Esophagus (tissue), 2 donors: ENCODE data around the gene PSEN2. TPM values are rescaled to one million over a fixed set of nuclear protein-coding genes. Genes with fewer than 3 reads are reported as not detected.

Source experiments
- H3K27ac ChIP-seq, 2 donors: one replicate each; pipeline ENCODE4 v1.5.1; 2013; ENCODE audit warnings: low read depth in 2 of 2, mild to moderate bottlenecking in 2 of 2, inconsistent platforms in 1 of 2, low read length in 1 of 2, moderate library complexity in 1 of 2
- H3K27me3 ChIP-seq, 2 donors: one replicate each; pipeline ENCODE4 v1.6.1; 2013; ENCODE audit warnings: low read length in 2 of 2, control low read depth in 1 of 2, mild to moderate bottlenecking in 1 of 2; ENCODE audit not compliant: insufficient read depth in 2 of 2, control insufficient read depth in 1 of 2
- H3K36me3 ChIP-seq, 2 donors: one replicate each; pipeline ENCODE4 v1.6.1; 2013; ENCODE audit warnings: low read length in 1 of 2; ENCODE audit not compliant: control insufficient read depth in 2 of 2, insufficient read depth in 2 of 2
- H3K4me1 ChIP-seq, 2 donors: one replicate each; pipeline ENCODE4 v1.6.1; 2013; ENCODE audit warnings: low read length in 1 of 2; ENCODE audit not compliant: control insufficient read depth in 2 of 2, insufficient read depth in 2 of 2
- H3K4me3 ChIP-seq, 2 donors: one replicate each; pipeline ENCODE4 v1.5.1; 2013; ENCODE audit warnings: low read length in 2 of 2, mild to moderate bottlenecking in 2 of 2, low read depth in 1 of 2, moderate library complexity in 1 of 2
- H3K9me3 ChIP-seq, 2 donors: one replicate each; pipeline ENCODE4 v1.6.1; 2013; ENCODE audit warnings: mild to moderate bottlenecking in 2 of 2, low read depth in 1 of 2, low read length in 1 of 2, moderate library complexity in 1 of 2; ENCODE audit not compliant: control insufficient read depth in 2 of 2, insufficient read depth in 1 of 2
- WGBS, 2 donors: extraction: QIAGEN DNeasy Blood & Tissue Kit; methylation state at CpG; one replicate each; pipeline ENCODE4 v1.1.7; 2013; 5-methylcytosine and 5-hydroxymethylcytosine counted together
- polyA plus RNA-seq, 2 donors: library from polyadenylated mRNA; stranded (reverse); fragments of 200-250 nt; gene quantifications; one replicate each; pipeline ENCODE4 v1.2.3, GENCODE V29; 2013
- donor health status: healthy with polysubstance abuse.
- donor health status: Bipolar disorder and iron deficiency.

The PSEN2 gene
- polyA plus RNA-seq, 2 donors: 8.8 to 12.0 TPM

DNA sequence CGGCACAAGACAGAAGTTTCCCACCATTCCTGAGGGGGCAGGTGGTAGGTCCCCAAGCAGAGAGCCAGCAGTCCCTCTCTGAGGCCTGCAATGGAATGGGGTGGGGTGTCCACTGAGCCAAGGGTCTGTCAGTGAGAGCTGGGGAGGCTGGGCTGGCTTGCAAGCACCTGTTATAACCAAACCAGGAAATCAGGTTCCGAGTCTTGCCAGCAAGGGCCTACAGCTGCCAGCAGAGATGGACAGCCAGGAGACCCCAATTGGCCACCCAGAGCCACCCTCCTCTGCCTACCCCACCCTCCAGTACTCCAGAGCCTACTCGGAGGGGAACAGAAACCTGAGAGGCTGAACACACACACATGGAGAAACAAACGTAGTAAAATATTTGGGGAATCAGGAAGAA lies 32.2 kb downstream of the PSEN2 start:
- peaks cover 0 to 7% of the 10 kb centered on the region in 2 donors for H3K36me3 ChIP-seq
- 66 to 89% methylated on average over 4 of the region's 4 CpGs for WGBS, 2 donors
- H3K27ac ChIP-seq: no peak overlapping the region
- H3K9me3 ChIP-seq: no peaks in the 10 kb centered on the region
- H3K27me3 ChIP-seq: no peaks in the 10 kb centered on the region
- no peak overlapping the region for H3K4me3 ChIP-seq
- H3K4me1 ChIP-seq: peaks cover 0 to 3% of the 10 kb centered on the region in 2 donors

DNA sequence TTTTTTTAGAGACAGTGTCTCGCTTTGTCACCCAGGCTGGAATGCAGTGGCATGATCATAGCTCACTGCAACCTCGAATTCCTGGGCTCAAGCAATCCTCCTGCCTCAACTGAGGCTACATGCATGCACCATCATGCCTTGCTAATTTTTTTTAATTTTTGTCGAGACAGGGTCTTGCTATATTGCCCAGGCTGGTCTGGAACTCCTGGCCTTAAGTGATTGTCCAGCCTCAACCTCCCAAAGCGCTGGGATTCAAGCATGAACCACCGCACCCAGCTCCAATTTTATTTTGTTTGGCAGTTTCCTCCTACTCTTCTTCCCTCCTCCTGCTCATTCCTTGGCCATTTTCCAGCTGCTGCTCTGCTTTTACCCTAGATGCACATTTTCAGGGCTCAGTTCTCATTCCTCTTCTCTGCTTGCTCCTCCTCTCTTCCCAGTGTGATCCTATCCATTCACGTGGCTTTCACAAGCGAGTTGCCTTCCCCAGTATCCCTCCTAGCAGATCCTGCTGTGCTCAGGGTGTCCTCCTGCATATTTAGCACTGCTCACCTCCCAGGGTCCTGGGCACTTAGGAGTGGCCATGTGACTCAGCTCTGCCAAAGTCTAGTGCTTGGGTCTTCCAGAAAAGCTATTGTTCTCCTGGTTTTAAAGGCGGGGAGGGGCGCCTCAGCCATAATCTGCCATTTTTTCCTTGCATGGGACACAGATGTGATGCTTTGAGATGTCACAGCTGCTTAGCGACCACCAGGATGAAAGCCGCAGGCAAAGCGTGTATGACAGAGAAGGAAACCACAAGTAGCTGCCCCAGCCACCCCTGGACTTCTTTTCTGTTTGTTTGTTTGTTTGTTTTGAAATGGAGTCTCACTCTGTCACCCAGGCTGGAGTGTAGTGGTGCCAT lies 33.7 kb downstream of the PSEN2 start:
- no peaks in the 10 kb centered on the region for H3K9me3 ChIP-seq
- H3K4me1 ChIP-seq: peaks cover 0 to 3% of the 10 kb centered on the region in 2 donors
- H3K36me3 ChIP-seq: peaks cover 0 to 7% of the 10 kb centered on the region in 2 donors
- H3K27me3 ChIP-seq: no peaks in the 10 kb centered on the region
- H3K27ac ChIP-seq: no peak overlapping the region
- H3K4me3 ChIP-seq: no peak overlapping the region
- WGBS, 2 donors: 72 to 74% methylated on average over 12 of the region's 12 CpGs

DNA sequence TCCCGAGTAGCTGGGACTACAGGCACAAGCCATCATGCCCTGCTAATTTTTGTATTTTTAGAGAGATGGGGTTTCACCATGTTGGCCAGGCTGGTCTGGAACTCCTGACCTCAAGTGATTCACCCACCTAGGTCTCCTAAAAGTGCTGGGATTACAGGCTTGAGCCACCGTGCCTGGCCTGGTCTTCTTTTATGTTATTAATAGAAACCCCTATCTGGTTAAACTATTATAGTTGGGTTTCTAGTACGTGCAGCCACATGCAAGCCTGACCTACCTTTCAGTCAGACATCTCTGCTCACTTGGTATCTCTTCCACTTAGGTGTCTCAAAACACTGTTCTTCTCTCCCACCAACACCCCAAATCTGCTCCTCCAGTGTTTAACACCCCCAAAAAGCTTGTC lies 34.4 kb downstream of the PSEN2 start:
- WGBS, 2 donors: 78 to 84% methylated on average over 3 of the region's 3 CpGs
- no peak overlapping the region for H3K27ac ChIP-seq
- peaks cover 0 to 3% of the 10 kb centered on the region in 2 donors for H3K4me1 ChIP-seq

DNA sequence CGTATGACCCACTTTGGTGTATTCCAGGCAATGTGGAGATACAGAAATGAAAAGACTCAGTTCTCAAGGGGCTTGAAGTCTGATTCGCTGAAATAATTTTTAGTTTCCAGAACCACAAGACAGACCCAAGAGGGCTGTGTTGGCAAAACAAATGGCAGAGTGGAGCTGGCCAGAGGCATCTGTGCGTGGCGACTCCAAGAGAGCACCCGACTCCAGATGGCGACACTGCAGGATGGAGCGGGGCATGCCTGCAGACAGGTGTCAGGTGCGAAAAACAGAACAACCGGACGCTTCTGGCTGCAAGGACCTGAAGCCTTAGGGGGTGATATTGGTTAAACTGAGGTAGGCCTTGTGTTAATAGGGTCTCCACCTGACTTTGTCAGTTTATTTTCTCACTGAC lies 38.0 kb downstream of the PSEN2 start:
- Histone ChIP-seq H3K36me3 (peaks cover 0 to 3% of the 10 kb centered on the region in 2 donors), H3K27ac (no peak overlapping the region), H3K4me3 (no peak overlapping the region), H3K9me3 (no peaks in the 10 kb centered on the region), H3K27me3 (no peaks in the 10 kb centered on the region), H3K4me1 (peaks cover 0 to 3% of the 10 kb centered on the region in 2 donors)
- whole genome bisulfite sequencing, 2 donors: 96 to 98% methylated on average over 10 of the region's 10 CpGs

More for the DNA sequence above, 34.4 kb downstream of the PSEN2 start:
- Histone ChIP-seq H3K27me3 (no peaks in the 10 kb centered on the region), H3K9me3 (no peaks in the 10 kb centered on the region), H3K4me3 (no peak overlapping the region), H3K36me3 (peaks cover 0 to 7% of the 10 kb centered on the region in 2 donors)

DNA sequence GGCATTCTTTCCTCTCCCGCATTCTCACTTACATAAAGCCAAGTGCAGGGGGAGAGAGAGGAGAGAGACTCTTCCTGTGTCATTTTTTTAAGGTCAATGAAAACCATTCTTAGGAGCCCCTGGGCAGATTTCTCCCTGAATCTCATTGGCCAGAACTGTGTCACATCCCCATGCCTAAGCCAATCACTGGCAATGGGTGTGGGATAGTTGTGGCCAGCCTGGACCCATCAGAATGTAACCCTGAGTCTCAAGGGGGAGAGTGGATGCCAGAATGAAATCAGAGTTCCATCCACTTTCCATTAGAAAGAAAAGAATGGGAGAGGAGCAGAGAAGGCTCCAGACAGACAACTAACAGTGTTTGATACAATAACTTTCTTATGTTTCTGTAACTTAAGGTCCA lies 38.5 kb downstream of the PSEN2 start:
- peaks cover 0 to 3% of the 10 kb centered on the region in 2 donors for H3K36me3 ChIP-seq
- peaks cover 0 to 3% of the 10 kb centered on the region in 2 donors for H3K4me1 ChIP-seq
- whole genome bisulfite sequencing, 2 donors: 73 to 90% methylated on average over 1 of the region's 1 CpG
- H3K27ac ChIP-seq: no peak overlapping the region
- H3K4me3 ChIP-seq: no peak overlapping the region
- no peaks in the 10 kb centered on the region for H3K27me3 ChIP-seq
- H3K9me3 ChIP-seq: no peaks in the 10 kb centered on the region

DNA sequence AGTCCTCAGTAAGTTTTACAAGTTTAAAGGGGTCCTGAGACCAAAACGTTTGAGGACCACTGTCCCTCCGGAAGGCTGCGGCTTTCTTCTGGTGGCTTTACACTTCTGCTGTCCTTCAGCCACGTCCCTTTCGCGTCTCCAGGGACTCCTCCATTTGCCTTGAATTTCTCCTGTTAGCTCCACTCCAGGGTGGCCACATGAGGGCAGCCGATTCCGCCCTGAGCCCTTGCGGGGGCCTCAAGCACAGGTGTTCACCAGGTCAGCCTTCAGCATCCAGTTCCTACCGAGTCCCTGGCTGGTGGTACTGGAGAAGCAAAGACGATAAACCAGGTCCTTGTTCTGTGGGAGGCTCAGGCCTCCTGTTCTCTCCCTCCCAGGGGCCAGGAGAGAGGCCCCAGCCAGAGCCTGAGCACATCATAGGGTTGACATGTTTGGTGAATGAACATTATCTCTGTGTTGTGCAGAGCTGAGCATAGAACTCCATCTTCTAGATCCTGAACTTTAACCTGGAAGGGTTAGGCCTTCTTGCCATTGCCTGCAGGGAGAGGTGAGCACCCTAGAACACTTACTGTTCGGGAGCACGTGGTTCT lies 42.3 kb downstream of the PSEN2 start:
- Histone ChIP-seq H3K27me3 (no peaks in the 10 kb centered on the region), H3K9me3 (no peaks in the 10 kb centered on the region), H3K36me3 (no peaks in the 10 kb centered on the region), H3K4me1 (no peaks in the 10 kb centered on the region), H3K27ac (no peak overlapping the region), H3K4me3 (no peak overlapping the region)
- 40 to 48% methylated on average over 13 of the region's 13 CpGs for WGBS, 2 donors

DNA sequence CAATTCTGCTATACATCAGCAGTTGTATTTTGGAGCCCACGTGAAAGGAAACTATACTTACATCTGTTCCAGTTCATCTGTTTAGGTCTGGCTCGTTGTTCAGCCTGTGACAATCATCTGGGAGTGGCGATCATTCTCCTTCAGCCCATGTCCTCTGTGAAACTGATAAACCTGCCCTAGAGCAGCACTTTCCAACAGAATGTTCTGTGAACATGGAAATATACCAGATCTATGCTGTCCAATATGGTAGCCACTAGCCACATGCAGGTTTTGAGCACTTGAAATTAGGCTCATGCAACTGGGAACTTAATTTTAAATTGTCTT lies 45.2 kb downstream of the PSEN2 start:
- 33 to 82% methylated on average over 3 of the region's 3 CpGs for whole genome bisulfite sequencing, 2 donors
- Histone ChIP-seq H3K4me3 (no peak overlapping the region), H3K27ac (no peak overlapping the region), H3K36me3 (no peaks in the 10 kb centered on the region), H3K27me3 (no peaks in the 10 kb centered on the region), H3K9me3 (no peaks in the 10 kb centered on the region), H3K4me1 (no peaks in the 10 kb centered on the region)

DNA sequence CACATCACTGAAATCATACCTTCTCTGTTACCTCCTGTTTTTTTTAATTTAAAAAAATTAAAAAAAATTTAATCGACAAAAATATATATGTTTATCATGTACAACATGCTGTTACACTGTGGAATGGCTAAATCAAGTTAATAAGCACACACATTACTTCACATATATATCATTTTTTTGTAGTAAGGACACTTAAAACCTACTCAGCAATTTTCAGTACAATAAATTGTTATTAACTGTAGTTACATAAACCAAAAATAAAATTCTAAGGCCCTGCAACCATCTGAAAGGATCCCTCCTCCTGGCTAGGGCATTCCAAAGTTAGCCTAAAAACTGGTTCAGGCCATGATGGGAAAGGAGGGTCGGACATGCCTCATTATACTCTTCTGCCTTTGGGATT lies 46.1 kb downstream of the PSEN2 start:
- Histone ChIP-seq H3K9me3 (no peaks in the 10 kb centered on the region), H3K4me3 (no peak overlapping the region), H3K27me3 (no peaks in the 10 kb centered on the region), H3K4me1 (no peaks in the 10 kb centered on the region), H3K36me3 (no peaks in the 10 kb centered on the region), H3K27ac (no peak overlapping the region)
- WGBS, 2 donors: 91 to 94% methylated on average over 2 of the region's 2 CpGs

DNA sequence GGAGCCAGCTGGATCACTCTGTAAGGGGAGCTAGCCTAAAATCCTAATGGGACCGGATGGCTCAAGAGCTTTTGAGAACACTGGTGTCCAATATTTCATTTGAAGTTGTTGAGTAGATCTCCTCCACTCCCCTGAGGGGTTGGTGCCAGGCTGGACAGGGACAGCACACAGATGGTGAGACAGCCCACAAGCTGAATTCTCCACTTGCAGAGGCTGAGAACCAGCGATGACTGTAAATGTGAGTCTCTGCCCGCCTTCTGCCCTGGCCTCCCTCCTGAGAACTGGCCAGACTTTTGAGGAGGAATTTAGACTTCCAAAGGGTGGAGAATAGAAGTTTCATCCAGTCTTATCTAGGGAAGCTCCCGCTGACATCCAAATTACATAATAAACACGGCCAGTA lies 49.2 kb downstream of the PSEN2 start:
- WGBS, 2 donors: 84 to 96% methylated on average over 5 of the region's 5 CpGs
- no peaks in the 10 kb centered on the region for H3K9me3 ChIP-seq
- H3K36me3 ChIP-seq: no peaks in the 10 kb centered on the region
- H3K27ac ChIP-seq: no peak overlapping the region
- H3K27me3 ChIP-seq: no peaks in the 10 kb centered on the region
- H3K4me3 ChIP-seq: no peak overlapping the region
- H3K4me1 ChIP-seq: no peaks in the 10 kb centered on the region

DNA sequence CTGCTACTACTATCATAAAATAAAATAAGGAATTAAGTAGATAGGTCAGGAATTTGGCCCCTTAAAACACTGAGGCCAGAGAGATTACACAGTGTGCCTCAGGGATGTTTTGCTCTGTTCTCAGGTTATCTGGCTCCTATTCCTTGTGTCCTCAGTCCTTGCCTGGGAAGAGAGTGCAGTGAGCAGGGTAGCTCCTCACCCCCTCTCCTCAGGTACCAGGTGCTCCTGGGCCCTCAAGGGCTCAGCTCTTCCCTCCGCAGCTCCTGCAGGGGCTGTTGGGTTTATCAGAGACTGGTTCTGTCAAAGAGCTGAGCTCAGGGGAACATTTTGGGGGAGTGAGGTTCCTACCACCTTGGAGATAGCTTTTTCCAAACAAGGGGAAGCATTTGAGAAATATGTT lies 49.6 kb downstream of the PSEN2 start:
- no peak overlapping the region for H3K4me3 ChIP-seq
- no peaks in the 10 kb centered on the region for H3K27me3 ChIP-seq
- no peaks in the 10 kb centered on the region for H3K9me3 ChIP-seq
- H3K27ac ChIP-seq: no peak overlapping the region
- WGBS, 2 donors: 91 to 95% methylated on average over 1 of the region's 1 CpG
- H3K4me1 ChIP-seq: no peaks in the 10 kb centered on the region
- no peaks in the 10 kb centered on the region for H3K36me3 ChIP-seq
